OCI-LY1 (cell line): Measurements from ENCODE around the gene C18orf32.

Experiments used
- H2AFZ ChIP-seq: fragments of 200-600 bp; sonication (generic), shearing (Covaris generic); 2 replicates; pipeline ENCODE4 v1.6.0; 2014; ENCODE audit warnings: antibody characterized with exemption, mild to moderate bottlenecking, low read length
- H3F3A ChIP-seq: fragments of 200-600 bp; sonication (generic), shearing (Covaris generic); 2 replicates; pipeline ENCODE4 v1.6.0; 2014; ENCODE audit warnings: mild to moderate bottlenecking, antibody characterized with exemption, low read length, moderate library complexity; ENCODE audit not compliant: insufficient read depth
- H3K27ac ChIP-seq: fragments of 200-600 bp; sonication (generic); 2 replicates; pipeline ENCODE4 v1.5.1; 2014; ENCODE audit warnings: low read length, mixed run types, mild to moderate bottlenecking, low read depth; ENCODE audit not compliant: poor library complexity, severe bottlenecking
- H3K27me3 ChIP-seq: fragments of 200-600 bp; sonication (generic); 2 replicates; pipeline ENCODE4 v1.6.0; 2014; ENCODE audit warnings: antibody characterized with exemption, mild to moderate bottlenecking, low read length, moderate library complexity; ENCODE audit not compliant: insufficient read depth
- H3K36me3 ChIP-seq: fragments of 200-600 bp; sonication (generic); 2 replicates; pipeline ENCODE4 v1.6.1; 2014; ENCODE audit warnings: mild to moderate bottlenecking, antibody characterized with exemption, low read length, moderate library complexity, mixed read lengths; ENCODE audit not compliant: insufficient read depth
- H3K4me1 ChIP-seq: fragments of 200-600 bp; sonication (generic); 2 replicates; pipeline ENCODE4 v1.5.1; 2014; ENCODE audit warnings: mild to moderate bottlenecking, low read length, moderate library complexity; ENCODE audit not compliant: insufficient read depth, severe bottlenecking
- H3K4me2 ChIP-seq: fragments of 200-600 bp; sonication (generic), shearing (Covaris generic); 2 replicates; pipeline ENCODE4 v1.6.1; 2014; ENCODE audit warnings: low read length
- H3K4me3 ChIP-seq: fragments of 200-600 bp; sonication (generic); 2 replicates; pipeline ENCODE4 v1.5.1; 2014; ENCODE audit warnings: low read length, low read depth, mild to moderate bottlenecking, mixed read lengths; ENCODE audit not compliant: poor library complexity, severe bottlenecking
- H3K79me2 ChIP-seq: fragments of 200-600 bp; shearing (Covaris generic); 2 replicates; pipeline ENCODE4 v1.6.1; 2016; ENCODE audit warnings: mixed run types, low read length, mixed read lengths; ENCODE audit not compliant: insufficient read depth
- H3K9ac ChIP-seq: fragments of 200-600 bp; sonication (generic), shearing (Covaris generic); 2 replicates; pipeline ENCODE4 v1.6.1; 2014; ENCODE audit warnings: mild to moderate bottlenecking, low read length, mixed read lengths
- H3K9me2 ChIP-seq: fragments of 200-600 bp; sonication (generic), shearing (Covaris generic); 2 replicates; pipeline ENCODE4 v1.6.1; 2014; ENCODE audit warnings: low read depth, mild to moderate bottlenecking, low read length, mixed read lengths
- H3K9me3 ChIP-seq: fragments of 200-600 bp; shearing (Covaris generic); 2 replicates; pipeline ENCODE4 v1.6.1; 2014; ENCODE audit warnings: low read length, mixed read lengths
- H4K20me1 ChIP-seq: fragments of 200-600 bp; sonication (generic), shearing (Covaris generic); 2 replicates; pipeline ENCODE4 v1.6.0; 2016; ENCODE audit warnings: mild to moderate bottlenecking, low read length; ENCODE audit not compliant: insufficient read depth
- CTCF ChIP-seq: fragments of 200-600 bp; sonication (generic), shearing (Covaris generic); IDR thresholded peaks from 2 replicates; pipeline ENCODE4 v1.5.1; 2017; ENCODE audit warnings: mild to moderate bottlenecking, antibody characterized with exemption, low read length, moderate library complexity, mixed read lengths
- EZH2 ChIP-seq: fragments of 200-600 bp; sonication (generic), shearing (Covaris generic); IDR thresholded peaks from 2 replicates; pipeline ENCODE4 v1.8.0; 2017; ENCODE audit warnings: borderline replicate concordance, mixed run types, mild to moderate bottlenecking, antibody characterized with exemption, low read length, moderate library complexity, mixed read lengths

Gene C18orf32

GRCh38 chr18:49520661-49521145 lies 33.7 kb upstream of the C18orf32 start:
- Histone ChIP-seq H3K9me2 (no peaks in the 10 kb centered on the region), H3K36me3 (no peaks in the 10 kb centered on the region), H3K27me3 (no peaks in the 10 kb centered on the region), H3K4me3 (no peak overlapping the region), H3F3A (no peaks in the 10 kb centered on the region), H3K79me2 (no peaks in the 10 kb centered on the region), H2AFZ (no peak overlapping the region), H3K9me3 (no peaks in the 10 kb centered on the region), H3K4me1 (no peaks in the 10 kb centered on the region), H3K9ac (no peak overlapping the region), H3K27ac (no peak overlapping the region), H3K4me2 (no peak overlapping the region), H4K20me1 (no peaks in the 10 kb centered on the region)
- no peak for TF ChIP-seq EZH2
- TF ChIP-seq CTCF, result no peak

GRCh38 chr18:49519101-49519971 lies 32.3 kb upstream of the C18orf32 start:
- no peaks in the 10 kb centered on the region for H3K4me1 ChIP-seq
- no peak overlapping the region for H3K9ac ChIP-seq
- H3K9me3 ChIP-seq, result no peaks in the 10 kb centered on the region
- H3K27me3 ChIP-seq, result no peaks in the 10 kb centered on the region
- H3K4me3 ChIP-seq, result no peak overlapping the region
- no peaks in the 10 kb centered on the region for H4K20me1 ChIP-seq
- H3F3A ChIP-seq, result no peaks in the 10 kb centered on the region
- no peaks in the 10 kb centered on the region for H3K36me3 ChIP-seq
- H2AFZ ChIP-seq, result no peak overlapping the region
- no peak overlapping the region for H3K27ac ChIP-seq
- no peaks in the 10 kb centered on the region for H3K79me2 ChIP-seq
- TF ChIP-seq CTCF (no peak), EZH2 (no peak)
- H3K4me2 ChIP-seq, result no peak overlapping the region
- H3K9me2 ChIP-seq, result no peaks in the 10 kb centered on the region

GRCh38 chr18:49517483-49517882 lies 30.4 kb upstream of the C18orf32 start:
- Histone ChIP-seq H3K36me3 (no peaks in the 10 kb centered on the region), H3K79me2 (no peaks in the 10 kb centered on the region), H3K4me3 (no peak overlapping the region), H3K27ac (no peak overlapping the region), H3K4me1 (no peaks in the 10 kb centered on the region), H3F3A (no peaks in the 10 kb centered on the region), H2AFZ (no peak overlapping the region), H3K9me3 (no peaks in the 10 kb centered on the region), H3K27me3 (no peaks in the 10 kb centered on the region), H3K9me2 (no peaks in the 10 kb centered on the region), H3K4me2 (no peak overlapping the region), H3K9ac (no peak overlapping the region), H4K20me1 (no peaks in the 10 kb centered on the region)
- TF ChIP-seq CTCF (no peak), EZH2 (no peak)
